HG03469 (cell line): ENCODE data around the gene VOPP1.

Experiments used
- ATAC-seq: cut with Tn5 transposase; IDR thresholded peaks from one replicate; pipeline ENCODE4 v1.9.1; 2021; ENCODE audit warnings: mild to moderate bottlenecking, moderate library complexity, moderate number of reproducible peaks; ENCODE audit not compliant: unreplicated experiment

VOPP1 gene

DNA sequence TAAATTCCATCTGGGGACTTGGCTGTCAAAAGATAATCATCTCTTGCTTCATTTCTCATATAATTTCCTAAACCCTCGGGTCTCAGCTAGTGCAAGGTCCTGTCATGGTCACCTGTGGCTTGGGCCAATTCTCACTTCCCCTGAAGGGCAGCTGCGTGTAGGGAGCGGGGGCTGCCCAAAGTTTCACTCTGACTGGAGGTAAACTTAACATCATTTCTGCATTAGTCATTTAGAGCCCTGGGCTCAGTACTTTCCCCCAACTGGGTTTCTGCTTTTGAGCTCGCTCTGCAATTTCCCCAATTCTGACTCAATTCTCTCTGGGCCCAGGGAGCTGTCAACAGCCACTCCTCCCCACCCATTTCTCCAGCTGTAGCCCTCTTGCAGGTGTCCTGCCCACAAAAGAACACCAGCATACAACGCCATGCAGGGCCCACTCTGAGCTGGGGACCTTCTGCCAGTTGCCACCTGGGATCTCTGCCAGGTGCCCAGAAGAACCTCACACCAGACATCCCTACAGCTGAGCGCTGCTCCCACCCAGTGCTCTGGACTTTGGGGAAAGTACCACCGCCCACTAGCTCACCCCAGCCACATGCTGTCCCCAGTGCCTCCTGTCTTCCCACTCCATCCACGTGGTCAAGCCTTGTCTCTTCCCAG lies 37.9 kb downstream of the VOPP1 start:
- ATAC-seq: peak; percentile 47

DNA sequence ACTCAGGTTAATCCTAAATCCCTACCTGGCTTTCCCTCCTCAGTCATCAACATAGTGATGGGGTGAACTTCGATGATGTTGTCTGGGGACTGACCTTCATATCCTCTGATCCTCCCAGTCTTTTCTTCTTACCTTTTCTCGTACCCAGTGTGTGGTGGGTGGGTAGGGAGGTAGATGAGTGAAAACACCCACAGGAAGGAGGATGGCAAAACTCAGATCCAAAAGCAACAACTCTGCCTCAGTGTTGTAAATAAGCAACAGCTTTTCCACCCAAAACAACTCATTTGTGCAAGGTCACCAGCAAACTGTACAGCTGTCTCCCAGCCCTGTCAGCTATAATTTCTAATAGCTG lies 38.6 kb downstream of the VOPP1 start:
- ATAC-seq: no peak

DNA sequence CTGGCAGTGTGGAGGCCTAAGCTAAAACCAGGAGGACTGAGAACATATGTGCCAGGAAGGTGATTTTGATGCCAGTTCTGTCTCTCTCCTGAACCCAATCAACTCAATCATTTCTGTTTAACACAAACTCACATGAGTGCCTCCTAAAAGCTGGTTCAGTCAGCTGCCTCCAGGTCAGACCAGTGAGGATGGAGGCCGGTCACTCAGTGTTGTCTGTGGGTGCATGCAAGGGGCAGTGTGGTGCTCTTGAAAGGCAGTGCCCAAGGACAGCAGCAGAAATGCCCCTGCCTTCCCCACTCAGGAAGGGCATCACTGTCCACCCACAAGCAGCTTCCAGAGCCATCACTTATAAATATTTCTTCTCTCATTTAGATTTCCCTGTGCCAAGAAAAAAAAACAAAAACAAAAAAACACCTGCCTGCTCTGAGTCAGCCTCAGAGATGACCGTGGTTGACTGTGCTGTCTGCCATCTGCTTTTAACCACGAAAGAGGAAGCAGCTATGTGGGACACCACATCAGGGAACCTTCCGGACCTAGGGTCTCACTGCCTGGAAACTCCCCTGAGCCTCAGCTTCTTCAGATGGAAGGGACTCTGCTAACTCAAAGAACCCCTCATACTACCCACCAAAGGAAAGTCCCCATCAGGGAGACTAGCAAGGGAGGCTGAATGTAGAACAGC lies 39.1 kb downstream of the VOPP1 start:
- peak; percentile 46 for ATAC-seq

DNA sequence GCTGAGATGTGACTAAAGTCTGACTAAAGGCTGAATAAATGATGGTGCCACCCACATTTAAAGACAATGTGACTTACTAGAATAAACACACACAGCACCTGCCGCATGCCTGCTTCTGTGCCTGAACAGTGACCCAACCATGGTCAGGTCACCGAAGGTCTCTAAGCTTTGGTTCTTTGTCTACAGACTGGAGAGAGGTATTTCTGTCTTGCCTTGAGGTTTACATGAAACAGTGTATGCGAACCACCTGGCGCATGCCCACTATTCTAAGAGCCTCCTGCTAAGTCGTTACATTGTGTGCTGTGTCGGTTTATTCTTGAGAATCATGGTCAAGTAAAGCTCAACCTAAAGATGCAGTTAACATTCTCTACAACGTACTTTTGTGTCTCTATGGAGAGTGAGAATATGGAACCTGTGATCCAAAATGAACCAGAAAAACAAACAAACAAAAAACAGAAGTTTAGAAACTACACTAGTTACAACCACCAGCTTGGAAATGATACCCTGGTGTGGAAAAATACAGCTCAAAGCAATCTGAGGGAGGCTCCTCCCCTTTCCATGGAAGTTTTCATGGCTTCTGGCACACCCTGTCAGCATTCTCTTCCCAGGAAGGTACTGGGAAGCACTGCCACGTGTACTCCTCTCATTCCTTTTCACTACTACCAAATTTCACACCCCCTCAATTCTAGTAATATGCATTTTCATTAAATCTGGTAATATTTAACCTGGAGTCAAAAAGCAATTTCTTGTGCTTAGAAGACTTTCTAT lies 40.0 kb downstream of the VOPP1 start:
- no peak for ATAC-seq

DNA sequence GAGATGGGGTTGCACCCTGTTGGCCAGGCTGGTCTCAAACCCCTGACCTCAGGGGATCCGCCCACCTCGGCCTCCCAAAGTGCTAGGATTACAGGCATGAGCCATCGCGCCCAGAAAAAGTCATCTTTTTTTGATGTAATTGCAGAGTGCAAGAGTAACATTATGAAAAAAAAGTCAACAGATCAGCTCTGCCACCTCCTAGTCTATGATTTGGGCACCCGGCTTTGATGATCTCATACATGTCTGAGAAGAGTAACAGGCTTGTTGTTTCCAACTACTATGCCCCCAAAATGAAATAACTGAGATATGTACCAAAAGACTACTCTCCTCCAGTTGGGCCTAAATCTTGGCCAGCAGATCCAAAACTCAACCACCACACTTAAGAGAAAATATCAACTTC lies 40.8 kb downstream of the VOPP1 start:
- ATAC-seq: no peak

DNA sequence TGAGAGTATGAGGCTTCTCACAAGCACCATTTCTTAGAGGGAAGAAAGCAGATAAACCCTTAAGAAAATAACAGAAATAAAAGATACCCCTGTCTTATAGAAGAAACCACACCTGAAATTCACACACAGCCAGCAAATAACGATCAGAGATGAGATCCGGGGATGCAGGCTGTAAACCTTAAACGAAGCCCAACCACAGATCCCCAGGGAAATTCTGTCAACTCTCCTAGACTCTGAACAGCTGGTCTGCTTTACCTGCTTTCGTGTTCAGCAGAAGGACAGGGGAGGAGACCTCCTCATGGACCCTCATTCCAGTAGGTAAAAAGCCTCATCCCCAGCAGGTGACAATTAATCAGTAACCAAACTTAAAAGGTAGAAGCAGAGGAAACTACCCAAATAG lies 45.0 kb downstream of the VOPP1 start:
- ATAC-seq: no peak

DNA sequence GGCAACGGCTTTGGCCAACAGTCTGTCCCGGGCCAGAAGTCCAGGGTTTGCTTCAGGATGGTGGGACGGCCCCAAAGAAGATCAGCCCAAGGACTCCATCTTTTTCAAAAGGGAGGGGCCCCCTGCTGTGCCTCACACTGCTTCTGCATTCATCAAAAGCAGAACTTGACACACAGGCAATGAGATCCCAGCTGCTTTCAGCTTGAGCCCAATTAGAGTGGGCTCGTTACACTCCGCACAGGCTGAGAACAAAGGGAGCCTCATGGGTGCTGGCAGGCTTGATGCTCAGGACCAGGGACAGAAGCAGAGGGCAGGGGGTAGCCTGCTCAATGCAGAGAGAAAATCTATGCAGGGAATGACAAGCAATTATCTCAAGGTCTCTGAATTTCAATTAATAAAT lies 45.5 kb downstream of the VOPP1 start:
- peak; percentile 57 for ATAC-seq

DNA sequence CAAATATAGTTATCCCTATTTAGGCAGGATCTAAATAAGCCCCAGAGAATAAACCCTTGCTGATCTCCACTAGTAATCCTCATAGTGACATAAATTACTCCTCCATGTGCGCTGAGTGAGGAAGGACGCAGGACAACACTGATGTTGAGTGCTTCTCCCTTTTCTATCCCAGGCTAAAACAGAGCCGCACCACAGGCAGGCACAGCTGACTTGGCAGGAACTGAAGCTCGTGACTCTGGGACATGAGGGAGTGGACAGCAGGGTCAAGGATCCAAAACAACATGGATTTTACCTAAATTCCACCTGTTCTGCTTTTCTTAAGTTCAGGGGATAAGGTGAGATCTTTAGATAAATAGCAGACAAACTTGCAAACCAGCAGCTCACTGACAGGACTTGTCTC lies 46.0 kb downstream of the VOPP1 start:
- no peak for ATAC-seq

DNA sequence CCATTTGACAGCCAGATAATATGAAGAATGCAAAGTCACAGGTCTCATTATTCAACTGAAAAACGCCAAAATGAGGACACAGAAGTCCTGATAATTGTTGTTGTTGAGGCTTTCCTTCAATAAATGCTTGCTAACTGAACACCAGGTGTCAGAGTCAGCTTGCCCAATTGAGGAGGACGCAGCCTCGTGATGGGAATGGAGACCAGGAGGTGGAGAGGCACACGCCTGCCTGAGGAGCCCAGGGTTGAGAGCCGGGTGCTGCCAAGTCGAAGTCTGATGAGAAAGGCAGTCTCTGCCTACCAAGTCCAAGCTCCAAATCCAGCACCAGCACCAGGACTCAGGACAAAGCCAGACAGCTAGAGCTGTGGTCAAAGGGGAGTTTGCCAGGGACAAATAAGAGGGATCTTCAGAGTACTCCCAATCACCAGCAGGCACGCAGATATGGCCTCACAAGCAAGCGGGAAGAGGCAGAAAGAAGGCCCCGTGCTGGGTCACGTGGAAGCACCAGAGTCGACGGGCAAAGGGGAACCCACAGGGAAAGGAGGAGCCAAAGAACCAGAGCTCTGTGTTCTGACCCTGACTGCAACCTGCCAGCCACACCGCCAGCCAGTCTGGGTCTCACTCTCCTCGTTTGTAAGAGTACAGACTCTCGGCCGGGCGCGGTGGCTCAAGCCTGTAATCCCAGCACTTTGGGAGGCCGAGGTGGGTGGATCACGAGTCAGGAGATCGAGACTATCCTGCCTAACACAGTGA lies 47.6 kb downstream of the VOPP1 start:
- ATAC-seq: no peak

DNA sequence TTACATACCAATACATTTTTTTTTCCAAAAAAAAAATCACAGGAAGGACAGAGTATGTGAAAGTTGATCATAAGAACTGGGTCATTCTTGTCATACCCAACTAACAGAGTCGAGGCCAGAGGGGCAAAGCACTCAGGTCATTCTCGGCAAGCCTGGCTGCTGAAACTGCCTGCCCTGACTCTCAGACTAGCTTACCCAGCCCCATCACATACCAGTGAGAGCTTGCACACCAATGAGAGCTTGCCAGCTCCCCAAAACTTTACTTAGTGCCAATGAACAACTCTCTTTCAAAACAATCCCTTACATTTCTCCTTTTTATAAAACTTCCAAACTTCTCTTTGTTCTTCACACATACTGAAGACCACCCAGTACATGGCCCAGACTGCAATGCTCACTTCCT lies 48.9 kb downstream of the VOPP1 start:
- no peak for ATAC-seq

DNA sequence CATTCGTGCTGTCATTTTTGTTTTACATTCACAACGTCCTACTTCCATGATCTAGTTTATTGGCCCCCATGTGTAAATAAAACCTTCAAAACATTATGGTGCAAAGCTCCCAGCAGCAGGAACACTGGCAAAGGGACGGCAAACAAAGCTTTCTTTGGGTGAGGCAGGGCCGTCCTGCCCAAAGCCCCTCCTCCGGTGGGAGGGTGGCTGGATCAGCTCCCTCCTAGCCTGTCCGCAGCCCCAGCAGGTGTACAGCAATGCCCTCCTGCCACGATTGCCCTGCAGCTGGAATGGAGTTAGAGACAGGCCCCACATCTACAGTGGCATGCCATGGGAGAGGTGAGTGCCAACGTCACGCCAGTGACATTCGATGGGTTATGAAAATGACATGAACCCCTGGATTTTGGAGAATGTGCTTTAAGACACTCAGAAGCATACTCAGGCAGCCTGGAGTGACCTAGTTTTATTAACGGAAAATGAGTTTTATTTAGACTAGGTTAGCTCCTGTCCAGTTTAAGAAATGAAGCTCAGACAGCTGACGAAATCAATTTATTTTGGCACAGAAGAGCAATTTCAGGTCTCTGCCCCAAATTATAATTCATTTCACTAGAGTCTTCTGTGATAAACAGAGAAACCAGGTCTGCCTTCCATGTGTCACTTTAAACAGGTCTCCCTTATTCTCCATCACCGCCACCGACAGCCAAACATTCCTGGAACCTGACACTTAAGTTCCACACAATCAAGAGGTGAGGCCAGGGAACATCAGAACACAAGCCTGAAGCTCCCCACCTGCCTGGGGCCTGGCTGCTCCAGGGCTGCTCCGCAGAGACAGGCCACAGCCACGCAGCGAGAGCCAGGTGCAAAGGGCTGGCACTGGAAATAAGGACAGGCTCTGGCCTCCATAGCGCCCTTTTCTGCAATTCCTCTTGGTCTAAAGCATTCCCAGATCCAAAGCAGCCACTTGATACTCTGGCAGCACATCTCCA lies 50.1 kb downstream of the VOPP1 start:
- ATAC-seq: no peak

DNA sequence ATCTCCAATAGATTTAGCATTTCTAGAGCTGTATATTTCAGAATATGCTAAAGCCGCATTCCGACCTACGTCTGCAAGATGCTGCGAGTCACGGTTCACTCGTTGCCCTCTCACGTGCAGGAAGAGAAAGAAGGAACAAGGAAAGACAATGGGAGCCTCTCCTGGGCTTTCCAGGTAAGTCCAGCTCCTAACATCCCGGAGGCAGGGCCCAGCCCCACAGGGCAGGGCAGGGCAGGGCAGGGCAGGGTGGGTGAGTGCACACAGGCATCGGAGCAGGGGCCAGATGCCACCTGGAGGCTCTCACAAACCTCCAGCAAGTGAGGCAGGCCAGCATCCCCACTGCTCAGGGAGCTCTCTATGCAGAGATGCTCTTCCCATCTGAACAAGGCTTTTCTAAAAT lies 50.8 kb downstream of the VOPP1 start:
- no peak for ATAC-seq

DNA sequence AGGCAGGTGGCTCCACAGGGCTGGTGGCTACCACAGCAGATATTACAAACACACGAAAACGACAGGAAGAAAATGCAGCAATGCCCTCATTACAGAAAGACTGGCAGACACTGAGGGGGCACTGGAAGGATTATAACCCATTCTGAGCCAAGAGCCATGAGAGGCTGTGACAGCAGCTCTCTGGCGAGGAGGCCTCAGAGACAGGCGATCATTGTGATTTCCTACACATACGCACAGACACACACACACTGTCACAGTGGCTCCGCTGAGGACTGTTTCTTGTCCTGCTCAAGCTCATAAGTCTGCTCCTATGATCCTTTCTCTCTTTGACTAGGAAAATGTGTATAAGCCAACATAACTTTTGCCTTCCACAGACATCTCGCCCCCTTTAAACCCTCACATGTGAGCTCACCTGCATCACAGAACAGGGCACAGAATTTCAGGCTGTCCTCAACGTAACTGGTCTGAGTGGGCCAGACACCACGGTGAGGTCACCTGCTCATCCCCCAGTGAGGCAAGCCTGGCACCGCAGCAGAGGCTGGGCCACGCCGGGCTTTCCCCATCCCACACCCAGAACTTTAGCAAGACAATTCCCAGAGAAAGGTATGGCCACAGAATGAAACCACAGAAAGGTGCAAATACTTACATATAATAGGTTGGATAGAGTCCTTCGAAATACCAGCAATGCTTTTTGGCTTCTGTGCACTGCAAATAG lies 51.7 kb downstream of the VOPP1 start:
- ATAC-seq: no peak

DNA sequence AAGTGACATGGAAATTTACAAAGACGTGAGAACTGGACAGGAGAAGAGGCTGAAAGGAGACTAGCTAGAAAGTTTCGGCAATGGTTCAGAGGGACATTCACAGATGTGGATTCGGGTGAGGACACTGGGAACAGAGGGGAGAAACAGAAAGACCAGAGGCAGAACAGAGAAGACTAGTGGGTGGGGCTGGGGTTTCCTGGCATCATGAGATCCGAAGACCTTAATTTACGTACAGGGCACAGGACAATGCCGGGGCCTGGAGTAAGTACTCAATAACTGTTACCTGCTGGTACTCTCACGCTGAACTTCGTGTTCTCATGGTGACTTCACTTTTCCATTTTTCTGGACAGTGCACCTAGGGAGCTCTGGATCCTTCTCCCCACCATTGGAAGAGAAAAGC lies 53.5 kb downstream of the VOPP1 start:
- no peak for ATAC-seq

DNA sequence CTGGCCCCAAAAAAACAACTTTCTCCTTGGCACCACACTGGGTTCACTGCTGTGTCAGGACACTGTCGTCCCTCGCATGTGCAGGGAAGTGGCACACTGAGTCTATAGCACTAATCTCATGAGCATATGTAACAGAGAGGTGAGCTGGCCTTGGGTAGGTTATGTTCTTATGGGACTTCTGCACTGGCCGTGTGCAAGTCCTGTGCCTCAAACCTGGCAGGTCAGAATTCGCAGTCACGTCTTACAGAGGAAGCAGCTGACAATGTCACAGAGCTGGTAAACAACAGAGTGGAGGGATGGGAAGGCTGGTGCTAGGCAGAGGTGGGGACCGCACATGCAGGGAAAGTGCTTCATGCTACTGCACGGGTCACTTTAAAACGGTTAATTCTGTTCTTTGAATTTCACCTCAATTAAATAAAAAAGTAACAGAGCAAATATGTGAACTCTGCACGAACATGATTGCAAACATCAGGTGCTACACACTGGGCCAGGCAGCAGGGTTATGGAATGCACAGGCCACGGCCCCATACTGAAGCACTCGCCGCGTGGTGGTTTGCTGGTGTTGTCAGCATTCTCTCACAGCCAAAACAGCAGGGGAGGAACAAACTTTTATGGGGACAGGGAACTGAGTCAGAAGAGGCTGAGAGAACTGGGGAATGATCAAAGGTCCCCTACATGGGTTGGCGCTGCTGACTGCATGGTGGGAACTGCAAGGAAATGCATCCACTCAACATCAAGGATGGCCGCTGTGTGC lies 54.2 kb downstream of the VOPP1 start:
- no peak for ATAC-seq

DNA sequence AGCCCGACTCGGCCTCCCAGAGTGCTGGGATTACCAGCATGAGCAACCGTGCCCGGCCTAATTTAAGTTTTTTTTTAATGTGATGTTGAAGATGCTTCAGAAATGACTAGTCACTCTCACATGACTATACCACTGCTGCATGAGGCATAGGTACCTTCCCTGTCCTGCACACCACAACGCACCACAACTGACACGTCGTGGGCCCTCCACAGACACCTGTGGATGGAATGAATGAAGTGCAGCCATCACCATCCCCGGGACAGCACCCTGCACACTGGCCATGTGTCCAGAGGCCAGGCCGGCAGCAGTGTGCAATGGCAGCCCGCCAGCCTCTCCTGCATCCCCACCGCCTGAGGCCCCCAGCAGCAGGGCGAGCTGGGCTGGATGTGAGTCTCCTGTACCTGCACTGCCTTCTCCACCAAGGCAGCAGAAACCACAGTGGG lies 55.1 kb downstream of the VOPP1 start:
- ATAC-seq: peak; percentile 64

DNA sequence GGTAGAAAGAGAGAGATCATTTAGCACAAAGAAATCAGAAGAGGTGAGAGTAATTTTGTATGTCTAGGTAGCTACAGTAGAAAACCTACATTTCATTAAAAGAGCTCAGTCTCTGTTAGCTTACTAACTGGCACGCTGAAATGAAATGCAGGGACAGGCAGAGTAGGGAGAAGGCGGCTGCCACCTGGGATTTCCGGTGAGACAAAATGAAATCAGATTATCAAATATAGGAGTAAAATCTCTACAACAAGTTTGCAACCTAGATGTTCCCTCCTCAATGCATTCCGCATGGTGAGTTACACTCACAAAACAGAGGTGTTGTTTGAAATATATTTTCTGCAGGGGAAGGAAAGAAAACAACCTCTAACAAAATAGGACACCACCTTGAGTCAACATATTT lies 55.9 kb downstream of the VOPP1 start:
- no peak for ATAC-seq

DNA sequence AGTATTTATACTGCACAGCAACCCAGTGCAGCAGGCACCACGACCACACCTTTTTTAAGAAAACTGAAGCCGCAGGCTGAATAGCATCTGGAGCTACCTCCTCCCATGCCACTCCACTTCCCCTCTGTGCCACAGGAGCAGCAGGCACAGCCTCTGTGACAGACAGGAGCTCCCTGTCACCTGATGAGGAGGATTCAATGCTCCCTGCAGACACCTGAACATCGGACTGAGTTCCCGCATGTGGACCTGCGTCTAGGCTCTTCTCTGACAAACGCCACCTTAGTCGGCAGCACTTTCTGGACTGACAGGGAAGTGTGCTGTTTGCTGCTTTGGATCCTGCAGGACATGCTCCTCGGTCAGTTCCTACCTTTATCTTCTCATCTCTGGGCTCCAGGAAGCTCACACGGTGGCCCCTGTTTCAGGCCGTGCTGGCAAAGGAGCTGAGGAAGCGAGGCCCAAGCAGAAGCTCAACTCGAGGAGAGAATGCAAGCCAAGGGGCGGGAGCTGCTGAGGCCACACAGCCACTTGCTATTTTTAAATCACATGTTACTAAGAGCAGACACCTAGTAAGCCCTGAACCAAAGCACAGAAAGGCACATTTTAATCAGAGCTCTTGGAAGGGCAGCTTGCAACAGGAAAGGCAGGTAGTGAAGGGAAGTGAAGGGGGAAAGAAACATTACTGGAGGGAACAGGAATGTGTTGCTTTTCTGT lies 56.6 kb downstream of the VOPP1 start:
- peak; percentile 31 for ATAC-seq
